WTC11 (cell line): ENCODE data around the gene COBL. TPM values are rescaled to one million over a fixed set of nuclear protein-coding genes. Genes with fewer than 3 reads are reported as not detected.

Experiments
- ATAC-seq: fragments of 200-7000 bp; cut with Tn5 transposase; 2 replicates; pipeline ENCODE4 v1.10.0; 2021; ENCODE audit warnings: mild to moderate bottlenecking, moderate library complexity
- CTCF ChIA-PET: fragments of 300-600 bp; sonication (Branson Sonifier 250); formaldehyde crosslinking; loops from one replicate; lab custom pipeline; 2021; ENCODE audit warnings: antibody characterized with exemption; lab: Charles Lee
- POLR2A ChIA-PET: fragments of 350-600 bp; sonication (Branson Sonifier 250); formaldehyde crosslinking; loops from one replicate; lab custom pipeline; 2021; ENCODE audit warnings: antibody characterized with exemption; lab: Charles Lee
- DNase-seq: peaks from one replicate; pipeline ENCODE4 v3.0.0; 2021; ENCODE audit warnings: low spot score
- H3K27ac Mint-ChIP-seq: 2 replicates; pipeline ENCODE4 v1.8.0; 2021; ENCODE audit warnings: mixed read lengths
- H3K27me3 Mint-ChIP-seq: 2 replicates; pipeline ENCODE4 v1.8.0; 2021; ENCODE audit warnings: low read depth, mild to moderate bottlenecking, moderate library complexity, mixed read lengths
- H3K36me3 Mint-ChIP-seq: 2 replicates; pipeline ENCODE4 v1.8.0; 2021; ENCODE audit warnings: mixed read lengths
- H3K4me1 Mint-ChIP-seq: 2 replicates; pipeline ENCODE4 v1.8.0; 2022; ENCODE audit warnings: mixed read lengths
- H3K4me3 Mint-ChIP-seq: 2 replicates; pipeline ENCODE4 v1.8.0; 2021; ENCODE audit warnings: mild to moderate bottlenecking, moderate library complexity, mixed read lengths
- H3K9me3 Mint-ChIP-seq: 2 replicates; pipeline ENCODE4 v1.8.0; 2021; ENCODE audit warnings: mixed read lengths
- AFF4 ChIP-seq: sonication (generic); formaldehyde crosslinking; IDR thresholded peaks from 2 replicates; pipeline ENCODE4 v1.8.1; 2023; ENCODE audit warnings: mild to moderate bottlenecking, missing genetic modification reagents, borderline replicate concordance
- ELF4 ChIP-seq: sonication (generic); formaldehyde crosslinking; IDR thresholded peaks from 2 replicates; pipeline ENCODE4 v1.8.1; 2022; ENCODE audit warnings: low read depth, mild to moderate bottlenecking, moderate library complexity, missing genetic modification reagents
- FOXP4 ChIP-seq: sonication (generic); formaldehyde crosslinking; IDR thresholded peaks from 2 replicates; pipeline ENCODE4 v1.8.0; 2022; ENCODE audit warnings: mild to moderate bottlenecking, missing genetic modification reagents
- GRHL2 ChIP-seq: fragments of 250-450 bp; sonication (Bioruptor Pico); IDR thresholded peaks from 2 replicates; pipeline ENCODE4 v1.8.0; 2022; ENCODE audit warnings: mild to moderate bottlenecking, moderate library complexity; ENCODE audit not compliant: insufficient replicate concordance, severe bottlenecking
- HMGA2 ChIP-seq: fragments of 250-450 bp; sonication (Bioruptor Pico); IDR thresholded peaks from 2 replicates; pipeline ENCODE4 v1.4.0; 2021; ENCODE audit warnings: mild to moderate bottlenecking, moderate library complexity
- IRF1 ChIP-seq: sonication (generic); formaldehyde crosslinking; IDR thresholded peaks from 2 replicates; pipeline ENCODE4 v1.8.0; 2023; ENCODE audit warnings: missing genetic modification reagents
- IRF2 ChIP-seq: sonication (generic); formaldehyde crosslinking; IDR thresholded peaks from 2 replicates; pipeline ENCODE4 v1.8.0; 2022; ENCODE audit warnings: low read depth, missing genetic modification reagents, borderline replicate concordance
- MAX ChIP-seq: sonication (generic); formaldehyde crosslinking; IDR thresholded peaks from 2 replicates; pipeline ENCODE4 v1.8.0; 2022; ENCODE audit warnings: mild to moderate bottlenecking, missing genetic modification reagents
- NFATC4 ChIP-seq: fragments of 250-450 bp; sonication (Bioruptor Pico); IDR thresholded peaks from 2 replicates; pipeline ENCODE4 v1.9.0; 2021; ENCODE audit warnings: mild to moderate bottlenecking
- NR1H2 ChIP-seq: sonication (generic); formaldehyde crosslinking; IDR thresholded peaks from 2 replicates; pipeline ENCODE4 v1.9.0; 2021; ENCODE audit warnings: mild to moderate bottlenecking, moderate library complexity, missing genetic modification reagents
- NR2C2 ChIP-seq: sonication (generic); formaldehyde crosslinking; IDR thresholded peaks from 2 replicates; pipeline ENCODE4 v1.8.0; 2022; ENCODE audit warnings: mild to moderate bottlenecking, missing genetic modification reagents
- PRDM15 ChIP-seq: sonication (generic); formaldehyde crosslinking; IDR thresholded peaks from 2 replicates; pipeline ENCODE4 v1.8.0; 2022; ENCODE audit warnings: missing genetic modification reagents
- RELA ChIP-seq: sonication (generic); formaldehyde crosslinking; IDR thresholded peaks from 2 replicates; pipeline ENCODE4 v1.8.1; 2022; ENCODE audit warnings: missing genetic modification reagents, mild to moderate bottlenecking, borderline replicate concordance
- SMAD4 ChIP-seq: sonication (generic); formaldehyde crosslinking; IDR thresholded peaks from 2 replicates; pipeline ENCODE4 v1.8.0; 2022; ENCODE audit warnings: mild to moderate bottlenecking, missing genetic modification reagents
- TEAD1 ChIP-seq: sonication (generic); formaldehyde crosslinking; IDR thresholded peaks from 2 replicates; pipeline ENCODE4 v1.8.0; 2022; ENCODE audit warnings: mild to moderate bottlenecking, missing genetic modification reagents
- USF1 ChIP-seq: sonication (generic); formaldehyde crosslinking; IDR thresholded peaks from 2 replicates; pipeline ENCODE4 v1.8.0; 2022; ENCODE audit warnings: mild to moderate bottlenecking, missing genetic modification reagents
- USF2 ChIP-seq: sonication (generic); formaldehyde crosslinking; IDR thresholded peaks from 2 replicates; pipeline ENCODE4 v1.8.1; 2023; ENCODE audit warnings: mild to moderate bottlenecking, missing genetic modification reagents, moderate library complexity
- ZNF219 ChIP-seq: sonication (generic); formaldehyde crosslinking; IDR thresholded peaks from 2 replicates; pipeline ENCODE4 v1.8.0; 2023; ENCODE audit warnings: missing genetic modification reagents, mild to moderate bottlenecking, borderline replicate concordance
- ZNF263 ChIP-seq: sonication (generic); formaldehyde crosslinking; IDR thresholded peaks from 2 replicates; pipeline ENCODE4 v1.8.1; 2022; ENCODE audit warnings: low read depth, mild to moderate bottlenecking, moderate library complexity, missing genetic modification reagents
- ZNF671 ChIP-seq: fragments of 250-450 bp; sonication (Bioruptor Pico); IDR thresholded peaks from 2 replicates; pipeline ENCODE4 v1.8.0; 2021; ENCODE audit warnings: mild to moderate bottlenecking
- ZSCAN18 ChIP-seq: fragments of 250-450 bp; sonication (Bioruptor Pico); IDR thresholded peaks from 2 replicates; pipeline ENCODE4 v2.1.2; 2022; ENCODE audit warnings: mild to moderate bottlenecking, moderate library complexity
- total RNA-seq: library from RNA; stranded (reverse); gene quantifications from 3 replicates; pipeline ENCODE4 v1.2.3, GENCODE V29; 2021

Gene COBL
- total RNA-seq, 1 experiment from 2014 or later, result 36.5 TPM

GRCh38 chr7:51158742-51159445, 157.7 kb downstream of the COBL start:
- ChIA-PET CTCF (interaction anchor here (0.5 to 6.9 kb wide), 3 partner anchors 18 to 209 kb away, joined by 3 to 234 read pairs (median 3); no protein-coding TSS in a partner anchor), POLR2A (no interaction called here)
- H3K4me3 Mint-ChIP-seq, result no peak overlapping the region
- H3K27me3 Mint-ChIP-seq, result no peaks in the 10 kb centered on the region
- peaks cover 21% of the 10 kb centered on the region for H3K4me1 Mint-ChIP-seq
- ATAC-seq, result 0 out of 2 replicates have a peak, but pooled peaks have one; percentile 12
- no peaks in the 10 kb centered on the region for H3K9me3 Mint-ChIP-seq
- TF ChIP-seq FOXP4 (CRISPR knock-in tag), result no peak
- no peak for TF ChIP-seq IRF1 (CRISPR knock-in tag)
- TF ChIP-seq NFATC4, result no peak
- TF ChIP-seq IRF2 (CRISPR knock-in tag), result no peak
- TF ChIP-seq TEAD1 (CRISPR knock-in tag), result no peak
- no peak for TF ChIP-seq PRDM15
- TF ChIP-seq MAX (CRISPR knock-in tag), result no peak
- no peak for TF ChIP-seq USF1 (CRISPR knock-in tag)
- TF ChIP-seq ZNF219, result no peak
- TF ChIP-seq HMGA2 (CRISPR knock-in tag), result no peak
- no peak for DNase-seq
- no peaks in the 10 kb centered on the region for H3K36me3 Mint-ChIP-seq
- peak overlapping the region; percentile 64 for H3K27ac Mint-ChIP-seq

- ATAC-seq (no peak), DNase-seq (no peak)
- Mint-ChIP-seq H3K4me1 (peaks cover 18% of the 10 kb centered on the region), H3K4me3 (no peak overlapping the region), H3K9me3 (no peaks in the 10 kb centered on the region), H3K27ac (no peak overlapping the region; the same call in 1 of the 2 replicates), H3K27me3 (no peaks in the 10 kb centered on the region), H3K36me3 (no peaks in the 10 kb centered on the region)
- CTCF ChIA-PET, result interaction anchor here (0.7 to 6.9 kb wide), 2 partner anchors 72 to 210 kb away, joined by 3 to 234 read pairs; no protein-coding TSS in a partner anchor
- POLR2A ChIA-PET, result no interaction called here
- TF ChIP-seq NR1H2 (CRISPR knock-in tag) (no peak), ZSCAN18 (no peak), ZNF671 (CRISPR knock-in tag) (no peak), NFATC4 (no peak), AFF4 (CRISPR knock-in tag) (no peak), USF2 (CRISPR knock-in tag) (no peak), SMAD4 (CRISPR knock-in tag) (no peak), ZNF263 (CRISPR knock-in tag) (no peak), ELF4 (no peak), RELA (CRISPR knock-in tag) (no peak), GRHL2 (CRISPR knock-in tag) (no peak), NR2C2 (no peak)
These were observed 158.4 kb downstream of the COBL start for GRCh38 chr7:51158211-51158610.
